ENCODE data around the gene S100A9. TPM values are rescaled to one million over a fixed set of nuclear protein-coding genes. Genes with fewer than 3 reads are reported as not detected.

S100A9 gene
- total RNA-seq, 1 experiment from 2014 or later: 0.33 TPM

- Mint-ChIP-seq H3K36me3 (no peaks in the 10 kb centered on the region), H3K4me1 (peaks cover 6% of the 10 kb centered on the region; the same call in 1 of the 2 replicates)
Measured at GRCh38 chr1:153352523-153352922, 5.1 kb upstream of the S100A9 start.

GRCh38 chr1:153353226-153353947 lies 4.3 kb upstream of the S100A9 start:
- Mint-ChIP-seq H3K4me1 (peaks cover 8% of the 10 kb centered on the region; the same call in 1 of the 2 replicates), H3K9me3 (no peaks in the 10 kb centered on the region), H3K36me3 (no peaks in the 10 kb centered on the region), H3K27ac (no peak overlapping the region), H3K27me3 (ENCODE audit: low read depth) (peaks cover 18% of the 10 kb centered on the region; the same call in 1 of the 2 replicates), H3K4me3 (no peak overlapping the region)
- ChIA-PET CTCF (interaction anchor here (0.5 to 4.9 kb wide), 45 partner anchors 8 to 308 kb away, joined by 3 to 169 read pairs (median 5); partner anchors contain the start of genes CHTOP, PGLYRP3, S100A12 and S100A13), POLR2A (interaction anchor here (0.8 kb wide), 1 partner anchor 172 kb away, joined by 3 read pairs; no protein-coding TSS in a partner anchor)
- DNase-seq (ENCODE audit: low spot score): peak; percentile 59
- peak; percentile 81 for ATAC-seq
- TF ChIP-seq ZNF219 (CRISPR knock-in tag; IDR thresholded peaks at IDR 0.05; ENCODE audit: borderline replicate concordance): no peak
- TF ChIP-seq, protein P1, sequence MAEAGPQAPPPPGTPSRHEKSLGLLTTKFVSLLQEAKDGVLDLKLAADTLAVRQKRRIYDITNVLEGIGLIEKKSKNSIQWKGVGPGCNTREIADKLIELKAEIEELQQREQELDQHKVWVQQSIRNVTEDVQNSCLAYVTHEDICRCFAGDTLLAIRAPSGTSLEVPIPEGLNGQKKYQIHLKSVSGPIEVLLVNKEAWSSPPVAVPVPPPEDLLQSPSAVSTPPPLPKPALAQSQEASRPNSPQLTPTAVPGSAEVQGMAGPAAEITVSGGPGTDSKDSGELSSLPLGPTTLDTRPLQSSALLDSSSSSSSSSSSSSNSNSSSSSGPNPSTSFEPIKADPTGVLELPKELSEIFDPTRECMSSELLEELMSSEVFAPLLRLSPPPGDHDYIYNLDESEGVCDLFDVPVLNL (CRISPR knock-in tag; IDR thresholded peaks at IDR 0.05; ENCODE audit: borderline replicate concordance, low read depth): no peak
- TF ChIP-seq ZNF671 (CRISPR knock-in tag; IDR thresholded peaks at IDR 0.05): no peak
- TF ChIP-seq MAX (CRISPR knock-in tag; IDR thresholded peaks at IDR 0.05): peak; percentile 33; the same call in 1 of the 2 replicates
- no peak for TF ChIP-seq USF2 (CRISPR knock-in tag; IDR thresholded peaks at IDR 0.05)

More at GRCh38 chr1:153352523-153352922, 5.1 kb upstream of the S100A9 start:
- ATAC-seq: peak; percentile 29
- Mint-ChIP-seq H3K27me3 (ENCODE audit: low read depth) (peaks cover 18% of the 10 kb centered on the region; the same call in 1 of the 2 replicates), H3K4me3 (no peak overlapping the region), H3K9me3 (no peaks in the 10 kb centered on the region), H3K27ac (no peak overlapping the region)
- POLR2A ChIA-PET: no interaction called here
- DNase-seq (ENCODE audit: low spot score): peak; percentile 68
- CTCF ChIA-PET: interaction anchor here (0.7 to 4.9 kb wide), 29 partner anchors 9 to 309 kb away, joined by 3 to 169 read pairs (median 7); partner anchors contain the start of genes CHTOP, PGLYRP3, S100A13 and S100A16
- peak; percentile 76 for TF ChIP-seq CTCF (IDR thresholded peaks at IDR 0.05)
- no peak for TF ChIP-seq CREM (CRISPR knock-in tag; IDR thresholded peaks at IDR 0.05)

GRCh38 chr1:153354515-153355193 lies 3.0 kb upstream of the S100A9 start:
- TF ChIP-seq FOXJ3 (CRISPR knock-in tag; IDR thresholded peaks at IDR 0.05; ENCODE audit: borderline replicate concordance) (no peak), CTCF (IDR thresholded peaks at IDR 0.05) (0 out of 2 replicates have a peak, but pooled peaks have one; percentile 5)
- H3K36me3 Mint-ChIP-seq: no peaks in the 10 kb centered on the region
- DNase-seq (ENCODE audit: low spot score): no peak
- H3K4me1 Mint-ChIP-seq: peaks cover 6% of the 10 kb centered on the region; the same call in 1 of the 2 replicates
- peaks cover 10% of the 10 kb centered on the region; the same call in 1 of the 2 replicates for H3K27me3 Mint-ChIP-seq (ENCODE audit: low read depth)
- no peaks in the 10 kb centered on the region for H3K9me3 Mint-ChIP-seq
- peak; percentile 8; the same call in 1 of the 2 replicates for ATAC-seq
- no peak overlapping the region for H3K4me3 Mint-ChIP-seq
- ChIA-PET POLR2A (interaction anchor here (0.6 kb wide), 1 partner anchor 138 kb away, joined by 3 read pairs; no protein-coding TSS in a partner anchor), CTCF (interaction anchor here (0.6 to 4.9 kb wide), 65 partner anchors 10 to 631 kb away, joined by 3 to 169 read pairs (median 6); partner anchors contain the start of genes CHTOP, PGLYRP3, RAB13 and S100A13)
- no peak overlapping the region for H3K27ac Mint-ChIP-seq
